NCI-H1048 (cell line): Measurements from ENCODE around the gene KCNN4.

Source experiments
- DNase-seq: peaks from one replicate; lab custom pipeline; 2025; lab: John Stamatoyannopoulos, UW

Gene KCNN4

GRCh38 chr19:43748205-43748594 is 32.6 kb downstream of the KCNN4 start:
- no peak for DNase-seq

GRCh38 chr19:43747557-43748204 is 33.1 kb downstream of the KCNN4 start:
- DNase-seq = no peak

- no peak for DNase-seq
Measured at GRCh38 chr19:43743059-43743458, 37.7 kb downstream of the KCNN4 start.

DNA sequence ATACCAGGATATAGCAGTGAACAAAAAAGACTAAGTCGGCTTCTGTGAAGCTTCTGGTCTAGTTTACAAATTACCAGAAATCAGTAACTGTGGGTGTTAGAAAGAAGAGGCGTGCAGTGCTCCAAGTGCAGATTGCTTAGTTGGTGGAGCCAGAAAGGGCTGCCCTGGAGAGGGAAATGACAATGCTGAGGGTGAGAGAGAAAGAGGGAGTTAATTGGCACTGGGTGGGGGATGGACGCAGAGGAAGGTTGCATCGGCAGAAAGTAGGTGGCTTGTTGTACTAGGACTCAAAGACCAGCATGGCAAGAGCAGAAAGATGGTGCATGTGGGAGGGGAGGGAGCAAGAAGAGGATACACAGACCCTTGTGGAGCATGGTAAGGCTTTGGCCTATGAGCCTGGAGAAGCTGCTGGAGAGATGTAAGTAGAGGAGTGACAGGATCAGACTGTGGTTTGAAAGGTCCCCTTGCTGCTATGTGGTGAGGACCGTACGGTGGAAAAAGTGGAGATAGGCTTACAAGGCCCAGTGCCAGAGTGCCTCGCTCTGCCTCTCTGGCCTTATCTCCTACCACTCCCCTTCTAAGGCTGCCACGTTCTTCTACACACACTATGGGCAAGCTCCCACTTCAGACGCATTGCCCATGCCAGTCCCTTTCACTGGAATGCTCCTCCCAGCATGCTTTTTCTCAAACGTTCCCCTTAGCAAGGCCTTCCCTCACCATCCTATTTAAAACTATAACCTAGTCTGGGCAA is 39.5 kb downstream of the KCNN4 start:
- DNase-seq = no peak

- DNase-seq = no peak
Measured at GRCh38 chr19:43739439-43740235, 41.1 kb downstream of the KCNN4 start.

- no peak for DNase-seq
Measured at GRCh38 chr19:43738780-43739211, 42.0 kb downstream of the KCNN4 start.

- DNase-seq = no peak
Measured at GRCh38 chr19:43735957-43736356, 44.8 kb downstream of the KCNN4 start.

DNA sequence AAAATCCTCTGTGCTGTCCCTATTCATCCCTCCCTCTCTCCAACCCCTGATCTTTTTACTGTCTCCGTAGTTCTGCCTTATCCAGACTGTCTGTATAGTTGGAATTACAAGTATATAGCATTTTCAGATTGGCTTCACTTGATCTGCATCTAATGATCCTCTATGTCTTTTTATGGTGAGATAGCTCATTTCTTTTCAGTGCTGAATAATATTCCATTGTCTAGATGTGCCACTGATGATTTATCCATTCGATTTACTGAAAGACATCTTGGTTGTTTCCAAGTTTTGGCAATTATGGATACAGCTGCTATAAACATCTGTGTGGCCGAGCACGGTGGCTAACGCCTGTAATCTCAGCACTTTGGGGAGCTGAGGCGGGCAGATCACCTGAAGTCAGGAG is 45.8 kb downstream of the KCNN4 start:
- DNase-seq = no peak

- no peak for DNase-seq
Measured at GRCh38 chr19:43731846-43732245, 48.9 kb downstream of the KCNN4 start.

DNA sequence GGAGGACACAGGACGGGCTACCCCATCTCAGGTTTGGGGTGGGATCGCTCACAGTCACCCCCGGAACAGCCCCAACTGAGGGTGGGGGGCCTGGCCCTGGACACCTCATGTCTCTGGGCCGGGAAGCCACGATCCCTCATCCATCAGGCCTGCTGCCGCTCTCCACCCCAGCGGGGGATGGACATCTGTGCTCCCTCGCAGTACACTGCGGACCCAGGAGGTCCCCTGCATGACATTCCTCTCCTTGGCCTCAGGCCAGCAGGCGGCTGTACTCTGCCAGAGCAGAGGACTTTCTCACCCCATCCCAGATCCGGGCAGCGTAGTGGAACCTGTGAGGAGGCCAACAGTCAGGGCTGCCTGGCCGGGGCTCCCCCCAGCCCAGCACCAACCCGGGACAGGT is 49.4 kb downstream of the KCNN4 start:
- DNase-seq = no peak

DNA sequence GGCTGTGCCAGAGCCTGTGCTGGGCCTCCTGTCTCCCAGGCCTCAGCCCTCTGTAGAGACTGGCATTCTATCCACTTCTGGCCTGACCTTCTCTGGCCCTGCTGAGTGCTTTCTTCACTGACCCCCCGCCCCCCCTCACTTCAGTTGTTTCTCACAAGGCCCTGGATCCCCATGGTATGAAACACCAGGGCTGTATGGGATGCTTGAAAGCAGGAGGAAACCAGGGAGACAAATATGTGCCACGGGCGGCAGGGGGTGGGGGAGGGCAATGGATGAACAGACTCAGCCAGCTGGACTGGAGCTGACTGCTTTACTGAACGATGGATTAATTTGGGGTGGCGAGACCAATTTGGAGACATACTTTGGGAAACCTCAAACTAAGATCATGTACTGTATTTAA is 50.9 kb downstream of the KCNN4 start:
- no peak for DNase-seq

DNA sequence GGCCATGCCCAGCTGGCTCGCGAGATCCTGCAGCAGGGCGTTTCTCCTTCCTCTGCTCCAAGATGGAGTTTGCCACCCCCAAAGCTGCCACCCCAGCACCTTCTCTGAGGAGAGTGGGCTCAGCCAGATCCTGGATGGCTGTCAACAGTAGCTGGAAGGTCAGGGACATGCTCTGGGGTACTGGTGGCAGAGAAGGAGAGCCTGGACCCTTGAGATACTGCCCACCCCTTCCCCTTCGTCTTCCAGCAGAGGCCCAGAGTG is 53.2 kb downstream of the KCNN4 start:
- DNase-seq = no peak

DNA sequence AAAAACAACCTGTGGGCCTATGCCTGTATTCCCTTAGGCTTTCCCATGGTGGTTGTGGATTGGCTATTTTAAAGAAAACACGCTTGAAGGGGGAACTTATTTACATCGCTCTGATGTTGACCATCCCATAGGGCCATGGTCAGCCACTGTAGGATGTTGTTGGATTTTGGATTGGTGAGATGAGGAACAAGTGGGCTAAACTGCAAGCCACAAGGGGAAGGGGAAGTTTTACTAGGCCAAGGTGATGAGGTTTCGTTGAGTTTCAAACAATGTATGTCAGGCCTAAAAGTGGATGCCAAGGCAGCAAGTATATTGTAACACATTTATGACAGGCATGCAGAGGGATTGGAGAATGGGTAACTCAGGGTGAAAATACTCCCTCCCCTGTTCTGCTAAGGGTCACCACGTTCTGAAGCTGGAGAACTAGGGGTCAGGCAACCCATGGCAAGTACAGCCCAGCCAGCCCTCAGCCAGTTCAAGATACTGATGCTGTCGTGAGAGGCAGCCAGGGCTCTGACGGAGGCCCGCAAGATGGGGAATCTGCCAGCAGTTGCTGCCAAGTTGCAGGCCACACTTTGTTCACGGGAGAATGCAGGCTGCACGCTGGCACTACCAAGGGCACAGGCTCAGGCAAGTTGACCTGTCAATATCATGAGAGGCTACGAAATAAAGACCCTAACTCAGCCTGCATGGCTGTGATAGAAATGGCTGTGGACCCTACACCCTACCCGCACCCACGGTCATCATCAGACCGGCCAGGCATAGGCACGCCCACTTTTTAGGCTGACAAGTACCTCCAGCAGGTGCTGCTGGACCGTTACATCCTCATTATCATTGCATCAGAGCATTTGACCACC is 53.8 kb downstream of the KCNN4 start:
- no peak for DNase-seq

- DNase-seq = no peak
Measured at GRCh38 chr19:43725468-43725867, 55.3 kb downstream of the KCNN4 start.

- DNase-seq = no peak
Measured at GRCh38 chr19:43724896-43725295, 55.9 kb downstream of the KCNN4 start.

DNA sequence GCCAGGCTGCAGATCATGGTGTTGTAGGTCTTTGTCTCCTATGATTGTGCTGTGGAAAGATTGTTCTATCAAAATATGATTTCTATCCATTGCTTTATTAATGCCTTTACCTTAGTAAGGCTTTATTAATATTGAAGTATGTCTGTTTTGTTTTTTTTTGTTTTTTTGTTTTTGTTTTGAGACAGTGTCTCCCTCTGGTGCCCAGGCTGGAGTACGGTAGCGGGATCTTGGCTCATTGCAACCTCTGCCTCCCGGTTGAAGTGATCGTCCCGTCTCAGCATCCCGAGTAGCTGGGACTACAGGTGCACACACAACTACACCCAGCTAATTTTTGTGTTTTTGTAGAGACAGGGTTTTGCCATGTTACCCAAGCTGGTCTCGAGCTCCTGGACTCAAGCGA is 57.2 kb downstream of the KCNN4 start:
- no peak for DNase-seq

DNA sequence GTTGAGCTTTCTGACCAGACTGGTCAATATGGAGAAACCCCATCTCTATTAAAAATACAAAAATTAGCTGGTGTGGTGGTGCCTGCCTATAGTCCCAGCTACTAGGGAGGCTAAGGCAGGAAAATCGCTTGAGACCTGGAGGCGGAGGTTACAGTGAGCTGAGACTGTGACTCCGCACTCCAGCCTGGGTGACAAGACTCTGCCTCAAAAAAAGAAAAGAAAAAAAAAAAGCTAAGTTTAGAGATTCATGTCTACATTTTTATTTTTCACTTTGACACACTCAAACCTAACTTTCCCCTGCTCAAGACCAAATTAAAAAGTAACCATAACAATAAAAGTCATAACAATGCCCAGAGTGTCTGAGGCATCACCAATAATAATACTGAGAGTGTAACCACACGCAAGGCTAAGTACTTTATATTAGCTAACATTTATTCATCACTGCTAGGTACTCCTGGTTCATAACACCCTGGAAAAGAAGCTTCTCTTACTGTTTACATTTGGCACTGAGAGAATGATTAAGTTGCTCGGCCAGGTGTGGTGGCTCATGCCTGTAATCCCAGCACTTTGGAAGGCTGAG is 59.2 kb downstream of the KCNN4 start:
- DNase-seq = no peak

GRCh38 chr19:43720936-43721335 is 59.8 kb downstream of the KCNN4 start:
- DNase-seq = no peak

DNA sequence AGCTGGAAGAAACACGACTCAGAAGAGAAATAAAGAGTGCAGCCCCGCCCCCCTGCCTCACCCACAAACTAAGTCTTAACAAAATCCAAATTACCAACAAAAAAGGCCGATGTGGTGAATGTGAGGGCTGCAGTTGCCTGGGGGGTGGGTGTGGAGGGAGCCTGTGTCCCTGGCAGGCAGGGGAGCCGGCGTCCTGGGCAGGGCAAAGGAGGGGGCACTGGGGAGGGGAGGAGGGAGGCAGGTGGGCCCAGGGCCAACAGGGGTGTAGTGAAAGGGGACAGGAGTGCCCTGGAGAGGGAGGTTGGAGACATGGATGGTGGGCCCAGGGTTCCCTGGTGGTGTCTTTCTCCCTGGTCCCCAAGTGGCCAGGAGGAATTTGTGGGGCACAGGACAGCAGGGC is 60.9 kb downstream of the KCNN4 start:
- DNase-seq = no peak

GRCh38 chr19:43719378-43719868 is 61.4 kb downstream of the KCNN4 start:
- DNase-seq = no peak

GRCh38 chr19:43718627-43719377 is 62.0 kb downstream of the KCNN4 start:
- DNase-seq = no peak
